Loucy (cell line): ENCODE data around the gene ASB13.

ENCODE experiments used
- H2AFZ ChIP-seq: fragments of 200-600 bp; sonication (generic); 2 replicates; pipeline ENCODE4 v1.6.0; 2016; ENCODE audit warnings: antibody characterized with exemption, mild to moderate bottlenecking, low read length, moderate library complexity
- H3F3A ChIP-seq: fragments of 200-600 bp; 2 replicates; pipeline ENCODE4 v1.6.0; 2016; ENCODE audit warnings: antibody characterized with exemption, low read depth, mild to moderate bottlenecking
- H3K27me3 ChIP-seq: fragments of 200-600 bp; sonication (generic); 2 replicates; pipeline ENCODE4 v1.6.1; 2014; ENCODE audit warnings: low read length, mild to moderate bottlenecking; ENCODE audit not compliant: insufficient read depth, poor library complexity, severe bottlenecking
- H3K36me3 ChIP-seq: fragments of 200-600 bp; sonication (generic); 2 replicates; pipeline ENCODE4 v1.6.1; 2016; ENCODE audit warnings: low read length; ENCODE audit not compliant: insufficient read depth
- H3K4me1 ChIP-seq: fragments of 200-600 bp; sonication (generic); 2 replicates; pipeline ENCODE4 v1.5.1; 2014; ENCODE audit warnings: low read length, mild to moderate bottlenecking; ENCODE audit not compliant: insufficient read depth, poor library complexity, severe bottlenecking
- H3K4me2 ChIP-seq: fragments of 200-600 bp; sonication (generic); 2 replicates; pipeline ENCODE4 v1.6.0; 2014; ENCODE audit warnings: antibody characterized with exemption, low read length, low read depth, mild to moderate bottlenecking; ENCODE audit not compliant: poor library complexity, severe bottlenecking
- H3K4me3 ChIP-seq: fragments of 200-600 bp; sonication (generic); 2 replicates; pipeline ENCODE4 v1.5.1; 2014; ENCODE audit warnings: low read length, mild to moderate bottlenecking, mixed read lengths; ENCODE audit not compliant: poor library complexity, severe bottlenecking
- H3K79me2 ChIP-seq: fragments of 200-600 bp; sonication (generic); 2 replicates; pipeline ENCODE4 v1.6.1; 2014; ENCODE audit warnings: low read length; ENCODE audit not compliant: insufficient read depth
- H3K9ac ChIP-seq: fragments of 200-600 bp; sonication (generic); 2 replicates; pipeline ENCODE4 v1.6.0; 2014; ENCODE audit warnings: mild to moderate bottlenecking, low read depth, low read length, moderate library complexity; ENCODE audit not compliant: poor library complexity, severe bottlenecking
- H3K9me2 ChIP-seq: fragments of 200-600 bp; sonication (generic); replicated peaks from 2 replicates; pipeline ENCODE4 v1.6.1; 2016; ENCODE audit warnings: low read depth, low read length, mixed read lengths
- H3K9me3 ChIP-seq: fragments of 200-600 bp; sonication (generic); 2 replicates; pipeline ENCODE4 v1.6.1; 2014; ENCODE audit warnings: mild to moderate bottlenecking, antibody characterized with exemption, low read length, low read depth; ENCODE audit not compliant: insufficient read depth
- H4K20me1 ChIP-seq: fragments of 200-600 bp; sonication (generic); 2 replicates; pipeline ENCODE4 v1.6.0; 2014; ENCODE audit warnings: antibody characterized with exemption, low read length, mild to moderate bottlenecking; ENCODE audit not compliant: insufficient read depth, poor library complexity, severe bottlenecking
- EZH2phosphoT487 ChIP-seq: fragments of 200-600 bp; IDR thresholded peaks from 2 replicates; pipeline ENCODE4 v1.6.1; 2018; ENCODE audit warnings: antibody characterized with exemption, mild to moderate bottlenecking, moderate library complexity, borderline replicate concordance
- TF ChIP-seq, protein P1 (sequence below): fragments of 200-600 bp; sonication (generic); conservative IDR thresholded peaks from 2 replicates; pipeline ENCODE4 v1.5.1; 2014; ENCODE audit warnings: mild to moderate bottlenecking, antibody characterized with exemption, low read length

Gene ASB13

DNA sequence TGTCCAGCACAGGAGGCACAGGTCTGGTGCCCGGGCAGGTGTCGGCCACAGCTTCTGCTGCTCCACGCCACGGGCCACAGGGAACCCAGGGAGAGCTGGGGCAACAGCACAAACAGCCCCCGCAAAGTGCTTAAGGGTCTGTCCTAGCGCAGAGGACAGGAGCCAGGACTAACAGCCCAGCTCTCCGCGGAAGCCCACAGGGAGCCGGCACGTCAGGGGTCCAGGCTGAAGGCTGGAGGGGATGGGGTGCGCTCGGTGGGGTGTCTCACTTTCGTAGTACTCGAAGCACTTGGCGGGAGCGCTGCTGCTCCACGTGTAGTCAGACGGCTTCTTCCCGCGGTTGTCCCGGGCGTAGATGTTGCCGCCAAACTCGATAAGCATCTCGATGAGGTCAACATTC is 24.9 kb downstream of the ASB13 start:
- Histone ChIP-seq H4K20me1 (no peaks in the 10 kb centered on the region), H3F3A (no peaks in the 10 kb centered on the region), H3K9me3 (no peaks in the 10 kb centered on the region), H3K4me1 (peaks cover 9% of the 10 kb centered on the region), H3K4me2 (no peak overlapping the region), H3K79me2 (no peaks in the 10 kb centered on the region), H2AFZ (no peak overlapping the region), H3K4me3 (no peak overlapping the region), H3K27me3 (no peaks in the 10 kb centered on the region), H3K36me3 (peaks cover 13% of the 10 kb centered on the region; the same call in 1 of the 2 replicates), H3K9ac (no peak overlapping the region), H3K9me2 (no peaks in the 10 kb centered on the region)
- TF ChIP-seq EZH2phosphoT487: no peak
- TF ChIP-seq, protein P1, sequence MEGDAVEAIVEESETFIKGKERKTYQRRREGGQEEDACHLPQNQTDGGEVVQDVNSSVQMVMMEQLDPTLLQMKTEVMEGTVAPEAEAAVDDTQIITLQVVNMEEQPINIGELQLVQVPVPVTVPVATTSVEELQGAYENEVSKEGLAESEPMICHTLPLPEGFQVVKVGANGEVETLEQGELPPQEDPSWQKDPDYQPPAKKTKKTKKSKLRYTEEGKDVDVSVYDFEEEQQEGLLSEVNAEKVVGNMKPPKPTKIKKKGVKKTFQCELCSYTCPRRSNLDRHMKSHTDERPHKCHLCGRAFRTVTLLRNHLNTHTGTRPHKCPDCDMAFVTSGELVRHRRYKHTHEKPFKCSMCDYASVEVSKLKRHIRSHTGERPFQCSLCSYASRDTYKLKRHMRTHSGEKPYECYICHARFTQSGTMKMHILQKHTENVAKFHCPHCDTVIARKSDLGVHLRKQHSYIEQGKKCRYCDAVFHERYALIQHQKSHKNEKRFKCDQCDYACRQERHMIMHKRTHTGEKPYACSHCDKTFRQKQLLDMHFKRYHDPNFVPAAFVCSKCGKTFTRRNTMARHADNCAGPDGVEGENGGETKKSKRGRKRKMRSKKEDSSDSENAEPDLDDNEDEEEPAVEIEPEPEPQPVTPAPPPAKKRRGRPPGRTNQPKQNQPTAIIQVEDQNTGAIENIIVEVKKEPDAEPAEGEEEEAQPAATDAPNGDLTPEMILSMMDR: no peak

DNA sequence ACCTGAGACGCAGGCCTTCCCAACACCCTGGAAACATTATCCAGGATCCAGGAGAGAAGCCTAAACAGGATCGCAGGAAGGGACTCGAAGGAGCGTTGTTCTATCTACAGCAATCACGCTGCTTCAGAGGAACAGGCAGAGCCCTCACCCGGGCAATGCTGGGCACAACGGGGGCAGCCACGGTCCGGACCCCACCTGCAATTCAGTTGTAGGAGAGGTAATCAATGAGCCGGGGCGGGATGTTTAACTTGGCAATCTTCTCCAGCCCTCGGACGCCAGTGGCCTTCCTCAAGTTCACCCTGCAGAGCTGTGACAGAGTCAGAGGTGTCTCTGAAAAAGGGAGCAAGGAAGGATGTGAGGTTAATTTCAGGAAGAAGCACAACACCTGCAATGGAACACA is 25.9 kb downstream of the ASB13 start:
- no peak overlapping the region for H3K4me2 ChIP-seq
- no peaks in the 10 kb centered on the region for H3K9me2 ChIP-seq
- H3K9me3 ChIP-seq: no peaks in the 10 kb centered on the region
- H3K4me1 ChIP-seq: no peaks in the 10 kb centered on the region
- H3F3A ChIP-seq: no peaks in the 10 kb centered on the region
- H3K27me3 ChIP-seq: no peaks in the 10 kb centered on the region
- H3K4me3 ChIP-seq: no peak overlapping the region
- H4K20me1 ChIP-seq: no peaks in the 10 kb centered on the region
- no peaks in the 10 kb centered on the region for H3K79me2 ChIP-seq
- H3K36me3 ChIP-seq: peaks cover 13% of the 10 kb centered on the region; the same call in 1 of the 2 replicates
- no peak for TF ChIP-seq EZH2phosphoT487
- TF ChIP-seq, protein P1: no peak
- H2AFZ ChIP-seq: no peak overlapping the region
- no peak overlapping the region for H3K9ac ChIP-seq

DNA sequence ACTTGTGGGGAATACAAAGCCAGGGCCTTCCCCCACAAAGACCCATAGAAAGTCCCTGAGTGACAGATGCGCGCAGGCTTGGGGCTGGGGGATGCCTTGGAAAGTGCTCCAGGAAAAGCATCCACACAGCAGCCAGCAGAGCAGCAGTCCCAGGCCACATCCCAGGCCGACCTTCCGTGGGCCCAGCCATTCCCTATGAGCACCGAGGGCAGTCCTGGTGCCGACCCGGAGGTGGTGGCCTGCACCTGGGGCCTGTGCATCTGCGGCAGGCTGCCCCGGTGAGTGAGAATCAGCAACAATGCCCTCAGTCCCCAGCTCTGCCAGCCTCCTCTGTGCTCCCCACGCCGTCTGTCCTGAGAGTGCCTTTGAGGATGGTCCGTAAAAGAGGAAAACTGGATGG is 26.4 kb downstream of the ASB13 start:
- no peak overlapping the region for H2AFZ ChIP-seq
- no peaks in the 10 kb centered on the region for H4K20me1 ChIP-seq
- no peaks in the 10 kb centered on the region for H3K27me3 ChIP-seq
- H3K79me2 ChIP-seq: no peaks in the 10 kb centered on the region
- H3K36me3 ChIP-seq: peaks cover 13% of the 10 kb centered on the region; the same call in 1 of the 2 replicates
- H3K9me2 ChIP-seq: no peaks in the 10 kb centered on the region
- TF ChIP-seq, protein P1: no peak
- no peak for TF ChIP-seq EZH2phosphoT487
- no peaks in the 10 kb centered on the region for H3K9me3 ChIP-seq
- H3K4me3 ChIP-seq: no peak overlapping the region
- H3K9ac ChIP-seq: no peak overlapping the region
- H3K4me2 ChIP-seq: no peak overlapping the region
- H3K4me1 ChIP-seq: no peaks in the 10 kb centered on the region
- no peaks in the 10 kb centered on the region for H3F3A ChIP-seq
